Ramos (cell line): ENCODE measurements around the gene ADH1A.
"Not testable (repeated sequence)": the region's sequence is repeated elsewhere in the genome, so short reads cannot be mapped to it uniquely, and the experiment has no call there.

Experiments
- in situ Hi-C: fragments of 300-500 bp; cut with MboI; formaldehyde crosslinking; loops from one replicate; pipeline ENCODE4 v1.14.3; 2022; ENCODE audit warnings: low sequenced_read_pairs; ENCODE audit not compliant: unreplicated experiment

ADH1A gene

DNA sequence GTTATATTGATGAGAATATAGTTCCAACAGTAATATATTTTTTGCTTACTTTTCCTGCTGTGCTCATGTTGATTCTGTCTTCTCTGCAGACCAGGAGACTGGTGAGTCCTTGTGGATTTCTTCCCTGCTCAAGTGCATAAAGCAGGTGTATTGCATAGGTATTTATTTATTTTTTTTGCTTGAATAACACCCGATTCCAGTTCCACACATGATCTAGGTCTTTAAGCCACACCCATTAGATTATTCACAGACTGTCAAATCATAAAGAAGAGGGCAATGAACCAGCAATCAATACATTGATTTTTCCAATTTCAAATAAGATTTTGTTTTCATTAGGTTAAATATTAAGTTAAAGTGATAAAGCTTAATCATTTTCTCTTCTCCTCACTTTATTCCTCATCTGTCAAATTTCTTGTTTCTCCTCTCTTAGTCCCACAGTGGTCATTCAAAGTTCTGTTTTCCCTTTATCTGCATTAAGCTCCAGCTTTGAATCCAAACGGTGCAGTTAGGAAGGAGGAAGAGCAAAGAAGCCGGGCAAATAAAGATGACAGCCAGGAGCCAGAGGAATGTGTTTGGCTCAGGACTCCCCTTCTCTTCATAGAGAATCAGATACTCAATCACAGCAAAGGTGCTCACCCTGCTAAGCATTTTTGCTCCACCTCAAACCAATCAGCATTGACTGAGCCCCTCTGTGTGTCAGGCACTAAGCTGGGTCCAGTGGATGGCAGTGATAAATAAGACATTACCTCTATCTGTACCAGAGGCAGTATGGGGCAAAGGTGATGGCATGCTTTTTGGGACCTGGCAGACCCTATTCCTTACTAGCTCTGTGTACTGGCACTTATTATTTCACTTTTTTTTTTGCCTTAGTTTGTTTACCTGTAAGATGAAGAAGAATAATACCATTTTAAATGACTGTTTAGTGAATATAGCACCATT lies at the start of gene ADH1A:
Gene ADH1A, minus strand, starts transcription at position 138 of the 939 bp plus-strand sequence. Its CDS starts 71 bp downstream, at position 67.
- in situ Hi-C loops = no loop called here

DNA sequence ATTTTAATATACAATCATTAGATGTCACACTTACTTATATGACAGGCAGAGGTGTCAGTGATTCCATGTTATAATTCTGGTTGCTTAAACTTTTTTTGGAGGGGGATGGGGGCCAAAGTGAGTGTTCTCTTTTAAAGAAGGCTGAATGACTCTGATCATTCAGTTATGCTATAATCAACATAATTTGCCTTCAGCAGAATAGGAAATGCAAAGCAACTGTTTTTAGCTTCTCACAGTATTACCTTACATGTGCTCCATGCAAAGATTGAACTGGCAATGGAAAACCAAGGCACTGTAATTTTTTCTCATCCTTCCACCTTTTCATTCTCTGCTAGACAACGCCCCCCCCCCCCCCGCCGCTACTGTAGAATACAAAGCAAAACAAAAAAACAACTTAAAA lies 48.4 kb upstream of the ADH1A start:
- in situ Hi-C loops = no loop called here

DNA sequence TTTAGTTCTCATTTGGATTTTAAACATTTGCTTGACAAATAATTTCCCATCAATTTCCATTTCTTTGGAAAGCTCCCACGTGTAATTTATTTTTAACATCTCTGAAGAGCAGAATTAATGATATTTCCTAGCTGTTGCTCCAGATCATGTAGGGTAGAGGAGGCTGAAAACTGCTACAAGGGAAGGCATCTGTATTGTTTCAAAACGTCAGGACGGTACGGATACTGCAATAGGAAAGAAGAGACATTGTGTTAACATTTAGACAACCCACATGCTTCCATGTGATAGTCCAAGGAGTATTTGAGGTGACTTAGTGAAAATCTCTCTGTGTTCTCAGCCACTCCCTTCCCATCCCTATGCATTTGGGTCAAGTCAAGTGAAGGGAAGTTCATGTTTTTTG lies 45.8 kb upstream of the ADH1A start:
- in situ Hi-C loops = no loop called here

DNA sequence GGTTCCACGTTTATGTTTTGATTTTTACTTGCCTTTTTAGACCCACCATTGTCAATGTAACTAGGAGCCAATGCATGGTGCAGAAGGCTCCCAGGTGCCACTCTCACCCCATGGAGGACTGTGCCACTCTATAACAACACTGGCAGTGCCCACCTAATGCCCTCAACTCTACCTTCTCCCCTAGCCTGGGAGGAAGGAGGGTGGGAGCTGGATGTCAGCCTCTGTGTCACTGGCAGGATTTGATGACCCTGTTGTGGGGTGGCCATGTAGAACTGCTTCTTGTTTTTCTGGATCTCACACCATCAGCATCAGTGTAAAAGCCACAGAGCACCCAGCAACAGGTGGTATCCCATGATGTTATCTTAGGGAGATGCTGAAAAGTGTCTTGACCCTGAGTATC lies 44.1 kb upstream of the ADH1A start:
- in situ Hi-C loops = no loop called here

DNA sequence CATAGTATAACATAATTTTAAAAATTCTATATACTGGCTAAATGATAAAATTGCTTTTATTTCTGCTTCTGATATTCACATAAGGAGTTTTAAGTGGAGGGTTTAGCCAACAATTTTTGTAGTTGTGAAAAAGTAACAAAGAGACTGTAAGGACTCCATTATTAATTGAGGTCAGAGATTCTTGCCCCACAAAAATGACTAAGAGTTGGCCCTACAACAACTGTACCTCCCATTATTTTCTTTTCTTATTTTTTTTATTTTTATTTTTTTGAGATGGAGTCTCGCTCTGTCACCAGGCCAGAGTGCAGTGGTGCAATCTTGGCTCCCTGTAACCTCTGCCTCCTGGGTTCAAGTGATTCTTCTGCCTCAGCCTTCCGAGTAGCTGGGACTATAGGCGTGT lies 39.9 kb upstream of the ADH1A start:
- in situ Hi-C loops = no loop called here

DNA sequence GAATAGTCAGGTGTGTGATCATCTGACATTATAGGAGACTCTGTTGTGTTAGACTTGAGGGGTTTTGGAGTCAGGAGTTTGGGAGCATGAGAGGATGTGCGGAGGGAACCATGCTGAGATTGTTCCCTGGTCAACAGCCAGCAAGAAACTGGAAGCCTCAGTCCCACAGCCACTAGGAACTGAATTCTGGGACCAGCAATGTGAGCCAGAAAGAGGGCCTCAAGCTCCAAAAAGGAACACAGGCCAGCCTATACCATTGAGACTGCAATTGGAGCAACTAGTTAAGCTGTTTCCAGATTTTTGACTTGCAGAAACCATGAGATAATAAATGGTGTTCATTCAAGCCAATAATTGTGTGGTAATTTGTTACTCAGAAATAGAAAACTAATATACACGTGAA lies 39.1 kb upstream of the ADH1A start:
- in situ Hi-C loops = no loop called here

DNA sequence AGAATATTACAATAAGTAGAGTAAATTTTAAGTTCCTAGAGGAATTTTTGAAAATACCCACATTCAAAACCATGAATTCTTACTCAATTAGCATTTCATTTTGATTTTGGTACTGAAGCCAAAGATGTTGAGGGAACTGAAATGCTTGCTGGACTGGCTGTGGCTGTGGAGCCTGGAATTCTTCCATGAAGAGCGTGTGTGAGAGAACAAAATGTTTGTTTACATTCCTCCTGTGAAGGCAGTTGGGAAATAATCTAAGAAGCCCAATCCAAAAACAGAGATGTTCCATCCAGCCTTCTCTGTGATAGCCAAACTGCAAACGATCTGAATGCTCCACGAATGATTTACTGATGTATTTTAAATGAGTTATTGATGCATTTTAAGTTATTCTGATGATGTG lies 34.2 kb upstream of the ADH1A start:
- in situ Hi-C loops = no loop called here

DNA sequence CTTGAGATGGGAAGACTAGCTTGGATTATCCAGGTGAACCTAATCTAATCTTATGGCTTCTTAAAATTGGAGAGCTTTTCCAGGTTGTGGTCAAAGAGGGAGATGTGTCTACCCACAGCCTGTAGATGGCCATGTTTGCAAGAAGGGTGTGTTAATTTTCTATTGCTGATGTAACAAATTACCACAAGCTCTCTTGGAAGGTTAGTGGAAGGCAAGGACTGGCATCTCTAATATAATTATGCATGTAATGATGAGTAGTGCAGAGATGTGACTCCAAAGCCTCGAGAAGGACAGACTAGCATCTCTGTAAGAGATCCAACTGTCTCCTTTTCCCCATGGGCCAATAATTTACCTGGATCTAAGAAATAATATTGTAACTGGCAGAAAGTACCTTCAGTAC lies 33.6 kb upstream of the ADH1A start:
- in situ Hi-C loops = no loop called here

DNA sequence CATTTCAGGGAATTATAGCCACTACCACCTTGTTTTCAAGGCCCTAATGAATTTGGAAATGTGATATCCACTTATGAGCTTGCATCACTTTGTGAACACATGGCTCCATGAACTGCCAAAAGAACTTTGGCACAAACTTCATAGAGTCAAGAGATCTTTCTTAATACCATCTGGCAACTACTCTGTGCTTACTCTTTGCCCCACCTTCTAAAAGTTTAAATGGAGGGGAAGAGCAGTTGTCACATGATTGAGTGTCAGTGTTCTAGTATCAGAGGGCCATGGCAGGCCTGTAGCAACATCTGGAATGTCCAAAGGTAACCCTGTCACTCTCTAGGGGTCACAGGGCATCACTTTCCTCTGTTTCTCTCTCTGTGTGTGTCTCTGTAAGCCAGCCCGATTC lies 33.0 kb upstream of the ADH1A start:
- in situ Hi-C loops = no loop called here

DNA sequence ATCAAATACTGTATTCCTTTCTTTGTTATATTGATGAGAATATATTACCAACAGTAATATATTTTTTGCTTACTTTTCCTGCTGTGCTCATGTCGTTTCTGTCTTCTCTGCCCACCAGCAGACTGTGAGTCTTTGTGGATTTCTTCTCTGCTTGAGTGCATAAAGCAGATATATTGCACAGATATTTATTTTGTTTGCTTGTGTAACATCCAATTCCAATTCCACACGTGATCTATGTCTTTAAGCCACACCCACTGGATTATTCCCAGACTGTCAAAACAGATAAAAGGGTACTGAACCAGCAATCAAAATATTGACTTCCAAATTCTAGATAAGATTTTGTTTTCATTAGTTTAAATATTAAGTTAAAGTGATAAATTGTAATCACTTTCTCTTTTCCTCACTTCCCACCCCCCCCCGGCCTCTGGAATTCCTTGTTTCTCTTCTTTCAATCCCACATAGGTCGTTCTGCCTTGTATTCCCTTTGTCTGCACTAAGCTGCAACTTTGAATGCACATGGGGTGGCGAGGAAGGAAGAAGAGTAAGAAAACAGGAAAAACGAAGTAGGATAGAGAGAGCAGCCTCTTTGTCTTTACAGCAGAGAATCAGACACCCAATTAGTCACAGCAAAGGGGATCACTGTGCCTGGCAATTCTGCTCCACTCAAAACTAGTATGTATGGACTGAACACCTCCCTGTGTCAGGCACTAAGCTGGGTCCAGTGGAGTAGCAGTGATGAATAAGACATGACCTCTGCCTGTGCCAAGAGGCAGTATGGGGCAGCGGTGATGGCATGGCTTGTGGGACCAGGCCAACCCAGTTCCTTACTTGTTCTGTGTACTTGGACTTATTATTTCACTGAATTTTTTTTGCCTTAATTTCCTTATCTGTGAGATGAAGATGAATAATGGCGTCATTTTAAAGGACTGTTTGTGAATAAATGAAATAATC lies 30.7 kb upstream of the ADH1A start, which contains the start of gene ADH1B:
Gene ADH1B, minus strand, starts transcription at position 161 of the 951 bp plus-strand sequence. Its CDS starts 70 bp downstream, at position 91.
- in situ Hi-C loops = no loop called here

DNA sequence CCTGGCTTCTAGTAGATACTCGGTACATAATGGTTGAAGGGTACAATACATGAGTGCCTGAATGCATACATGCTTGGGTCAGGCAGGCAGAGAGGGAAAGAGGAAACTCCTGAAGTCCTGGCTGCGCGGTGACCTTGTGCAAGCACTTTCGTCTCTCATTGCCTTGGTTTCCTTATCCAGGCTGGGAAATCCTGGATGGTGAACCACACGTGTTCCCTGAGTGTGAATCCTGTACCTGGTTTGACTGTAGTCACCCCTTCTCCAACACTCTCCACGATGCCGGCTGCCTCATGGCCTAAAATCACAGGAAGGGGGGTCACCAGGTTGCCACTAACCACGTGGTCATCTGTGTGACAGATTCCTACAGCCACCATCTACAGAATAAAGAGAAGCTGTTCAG lies 27.0 kb upstream of the ADH1A start:
- in situ Hi-C loops = not testable (repeated sequence)

DNA sequence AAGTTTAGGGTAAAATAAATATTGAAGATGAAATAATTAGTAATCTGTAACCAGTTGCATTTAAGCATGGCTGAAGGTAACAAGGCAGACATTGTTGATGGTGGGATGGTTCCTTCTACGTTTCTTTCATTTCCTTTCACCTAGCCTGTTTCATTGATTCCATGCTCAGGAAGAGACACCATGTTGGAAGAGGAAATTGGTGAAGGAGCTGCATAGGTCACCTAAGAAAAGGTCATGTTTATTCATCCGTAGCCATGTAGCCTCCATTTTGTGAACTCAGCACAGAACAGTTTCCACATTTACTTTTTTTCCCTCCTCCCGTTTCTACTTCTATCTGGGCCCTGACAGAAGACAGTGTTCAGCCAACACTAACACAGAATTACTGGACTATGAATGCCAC lies 26.6 kb upstream of the ADH1A start:
- in situ Hi-C loops = no loop called here

DNA sequence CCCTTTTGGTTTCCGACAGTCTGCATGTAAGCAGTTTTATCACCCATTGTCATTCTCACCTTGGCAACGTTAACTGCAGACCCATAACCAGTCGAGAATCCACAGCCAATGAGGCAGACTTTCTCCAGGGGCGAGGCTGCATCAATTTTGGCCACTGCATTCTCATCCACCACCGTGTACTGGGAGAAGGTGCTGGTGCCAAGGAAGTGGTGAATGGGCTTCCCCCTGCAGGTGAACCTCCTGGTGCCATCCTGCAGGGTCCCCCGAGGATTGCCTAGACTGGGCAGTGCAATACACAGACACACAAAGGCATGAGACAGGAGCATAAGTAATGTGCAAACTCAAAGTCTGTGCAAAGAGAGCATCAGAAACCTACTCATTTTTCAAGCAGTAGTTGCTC lies 25.1 kb upstream of the ADH1A start:
- in situ Hi-C loops = no loop called here

DNA sequence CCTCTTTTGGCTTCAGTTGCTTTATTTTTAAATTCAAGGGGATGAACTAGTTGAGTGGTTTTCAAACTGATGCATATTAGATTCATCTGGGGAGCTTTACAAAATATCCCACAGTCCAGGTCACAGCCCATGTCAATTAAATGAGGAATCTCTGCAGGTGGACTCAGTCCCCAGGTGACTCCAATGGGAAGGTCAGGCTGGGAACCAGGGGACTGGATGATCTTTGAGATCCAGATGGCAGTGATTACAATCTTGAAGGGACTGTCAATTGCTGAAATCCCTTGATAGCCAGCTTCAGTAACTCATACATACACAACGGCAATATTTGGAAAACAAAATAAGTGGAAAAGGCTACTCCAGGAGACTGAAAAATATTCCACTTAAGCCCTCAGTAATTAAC lies 23.4 kb upstream of the ADH1A start:
- in situ Hi-C loops = no loop called here

DNA sequence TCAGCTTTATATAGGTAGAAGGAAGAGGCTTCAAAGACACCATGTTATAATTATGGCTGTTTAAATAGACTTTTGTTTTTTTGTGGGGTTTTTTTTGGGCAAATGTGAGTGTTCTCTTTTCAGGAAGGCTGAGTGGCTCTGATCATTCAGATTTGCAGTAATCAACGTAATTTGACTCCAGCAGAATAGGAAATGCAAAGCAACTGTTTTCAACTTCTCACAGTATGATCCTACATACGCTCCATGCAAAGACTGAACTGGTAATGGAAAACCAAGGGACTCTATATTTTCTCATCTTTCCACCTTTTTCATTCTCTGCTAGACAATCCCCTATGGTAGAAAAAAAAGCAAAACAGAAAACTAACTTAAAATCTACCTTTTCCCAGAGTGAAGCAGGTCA lies 19.6 kb upstream of the ADH1A start:
- in situ Hi-C loops = no loop called here

DNA sequence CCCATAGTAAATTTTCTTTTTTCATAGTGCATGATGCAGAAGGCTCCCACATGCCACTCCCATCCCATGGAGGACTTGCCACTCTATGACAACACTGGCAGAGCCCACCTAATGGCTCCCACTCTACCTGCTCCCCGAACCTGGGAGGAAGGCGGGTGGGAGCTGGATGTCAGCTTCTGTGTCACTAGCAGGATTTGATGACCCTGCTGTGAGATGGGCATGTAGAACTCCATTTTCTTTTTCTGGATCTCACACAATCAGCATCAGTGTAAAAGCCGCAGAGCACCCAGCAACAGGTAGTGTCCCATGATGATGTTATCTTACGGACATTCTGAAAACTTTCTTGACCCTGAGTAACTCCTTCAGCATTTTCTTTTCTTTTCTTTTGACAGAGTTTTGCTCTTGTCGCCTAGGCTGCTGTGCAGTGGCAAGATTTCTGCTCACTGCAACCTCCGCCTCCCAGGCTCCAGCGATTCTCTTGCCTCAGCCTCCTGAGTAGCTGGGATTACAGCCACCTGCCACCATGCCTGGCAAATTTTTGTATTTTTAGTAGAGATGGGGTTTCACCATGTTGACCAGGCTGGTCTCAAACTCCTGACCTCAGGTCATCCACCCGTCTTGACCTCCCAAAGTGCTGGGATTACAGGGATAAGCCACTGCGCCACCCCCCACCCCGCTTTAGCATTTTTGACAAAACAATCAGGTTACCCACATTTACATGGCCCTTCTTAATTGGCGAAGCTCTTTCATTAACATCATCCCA lies 15.0 kb upstream of the ADH1A start:
- in situ Hi-C loops = no loop called here

DNA sequence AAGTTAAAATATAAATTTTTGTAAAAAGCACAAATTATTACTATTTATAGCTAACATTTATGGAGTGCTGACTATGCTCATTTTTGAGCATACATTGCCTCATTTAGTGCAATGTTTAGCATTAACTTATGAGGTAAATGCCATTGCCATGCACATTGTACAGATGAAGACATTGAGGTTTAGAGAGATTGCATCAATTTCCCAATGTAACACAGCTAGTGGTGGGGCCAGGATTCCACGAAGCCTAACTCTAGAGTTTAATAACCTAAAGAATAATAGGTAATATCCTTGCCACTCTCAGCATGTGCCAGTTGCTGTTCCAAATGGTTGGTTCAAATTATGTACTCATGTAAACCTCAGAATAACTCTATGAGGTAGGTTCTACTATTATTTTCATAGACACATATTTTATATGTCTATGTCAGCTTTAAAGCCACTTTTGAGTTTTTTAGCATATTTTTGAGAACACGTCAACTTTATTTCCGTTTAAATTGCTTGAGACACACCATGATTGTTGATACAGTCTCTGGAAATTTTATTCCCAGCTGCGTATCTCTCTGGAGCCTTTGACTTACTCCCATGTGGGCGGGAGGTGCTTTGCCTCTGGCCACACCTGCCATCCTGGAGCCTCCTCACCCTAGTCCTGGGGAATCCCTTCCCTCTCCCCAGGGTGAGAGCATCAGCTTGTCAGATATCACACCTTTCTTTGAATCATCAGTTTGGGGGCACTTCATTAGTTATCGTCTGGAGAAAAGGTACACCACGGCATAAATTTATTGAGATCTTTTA lies 10.8 kb upstream of the ADH1A start:
- in situ Hi-C loops = no loop called here

DNA sequence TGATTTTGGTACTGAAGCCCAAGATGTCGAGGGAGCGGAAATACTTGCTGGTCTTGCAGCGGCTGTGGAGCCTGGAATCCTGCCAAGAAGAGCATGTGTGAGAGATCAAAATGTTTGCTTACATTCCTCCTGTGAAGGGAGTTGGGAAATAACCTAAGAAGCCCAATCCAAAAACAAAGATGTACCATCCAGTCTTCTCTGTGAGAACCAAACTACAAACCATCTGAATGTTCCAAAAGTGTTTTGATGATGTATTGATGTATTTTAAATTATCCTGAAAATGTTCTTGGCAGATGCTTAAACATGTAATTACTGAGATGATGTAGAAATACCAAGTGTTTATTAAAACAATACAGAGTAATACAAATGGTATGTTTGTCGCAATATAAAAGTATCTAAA lies 10.1 kb upstream of the ADH1A start:
- in situ Hi-C loops = no loop called here

DNA sequence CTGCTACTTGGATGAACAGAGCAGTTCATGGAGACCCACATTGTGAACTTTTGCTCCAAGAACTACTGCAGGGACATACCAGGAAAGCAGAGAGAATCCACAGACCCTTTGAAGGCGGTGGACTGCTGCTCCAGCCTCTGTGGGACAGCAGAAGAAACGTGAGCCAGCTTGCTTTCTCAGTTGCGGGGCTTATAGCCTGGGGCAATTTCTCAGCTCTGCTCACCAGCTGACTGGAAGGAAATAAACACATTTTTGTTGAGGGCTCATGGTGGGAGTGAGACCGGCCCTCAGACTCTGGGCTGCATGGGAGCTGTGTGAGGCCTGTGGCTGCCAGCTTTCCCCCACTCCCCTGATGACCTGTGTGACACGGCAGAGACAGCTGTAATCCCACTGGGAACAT lies 2.6 kb upstream of the ADH1A start:
- in situ Hi-C loops = no loop called here

DNA sequence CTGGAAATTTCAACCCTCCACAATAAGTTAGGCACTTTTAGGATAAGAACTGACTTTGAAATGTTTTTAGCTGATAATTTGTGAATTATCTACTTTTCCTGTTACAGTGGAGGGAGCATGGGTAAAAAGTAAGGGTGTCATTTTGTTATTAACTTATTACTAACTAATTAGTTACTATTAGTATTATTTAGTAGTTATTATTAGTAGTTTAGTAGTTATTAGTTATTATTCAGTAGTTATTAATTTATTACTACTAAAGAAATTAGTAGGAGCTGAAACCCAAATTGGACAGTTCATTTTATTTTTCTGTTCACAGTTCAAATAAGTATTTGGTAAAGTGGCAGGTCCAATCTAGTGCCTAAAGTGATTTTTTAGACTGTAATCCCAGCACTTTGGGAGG lies 5.4 kb downstream of the ADH1A start:
- in situ Hi-C loops = no loop called here
